Colon (tissue), 2 donors: ENCODE data around the gene TCF19.
"Not testable (repeated sequence)": the region's sequence is repeated elsewhere in the genome, so short reads cannot be mapped to it uniquely, and the experiment has no call there.

Experiments used
- FAIRE-seq: peaks from 2 replicates; lab custom pipeline; 2012; peaks lifted over from hg19 to GRCh38; lab: Jason Lieb, UNC
- donor health status: control.
- donor health status: control.

Gene TCF19

DNA sequence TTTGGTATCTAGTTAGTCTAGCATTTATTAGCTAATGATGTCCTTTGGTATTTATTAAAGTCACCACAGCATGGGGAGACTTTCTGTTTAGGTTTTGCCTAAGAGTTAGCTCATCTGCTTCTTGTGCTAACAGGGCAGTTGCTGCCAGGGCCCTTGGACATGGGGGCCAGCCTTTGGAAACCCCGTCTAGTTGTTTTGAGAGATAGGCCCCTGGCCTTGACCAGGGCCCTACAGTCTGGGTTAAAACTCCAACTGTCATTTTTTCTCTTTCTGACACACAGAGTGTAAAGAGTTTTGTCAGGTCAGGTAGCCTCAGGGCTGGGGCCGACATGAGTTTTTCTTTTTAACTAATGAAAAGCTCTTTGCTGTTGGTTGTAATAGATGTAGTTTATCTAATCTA lies 24.9 kb downstream of the TCF19 start:
- FAIRE-seq = not testable (repeated sequence)

DNA sequence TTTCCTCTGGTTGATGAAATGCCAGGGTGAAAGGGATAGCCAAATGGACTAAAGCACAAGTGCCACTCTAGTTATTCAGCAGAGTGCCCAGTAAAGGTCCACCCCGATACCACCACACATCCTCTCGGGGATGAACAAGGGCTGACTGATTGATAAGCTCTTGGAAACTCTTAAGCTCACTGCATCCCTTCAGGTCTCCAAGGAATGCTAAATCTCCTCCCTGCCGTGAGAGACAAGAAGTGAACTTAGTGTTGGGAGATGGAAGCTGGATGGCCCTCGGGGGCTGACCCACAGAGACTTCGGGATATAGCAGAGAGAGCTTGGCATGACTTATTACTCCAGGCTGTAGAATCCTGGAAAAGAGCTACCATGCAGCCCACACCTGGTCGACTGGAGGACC lies 25.5 kb downstream of the TCF19 start:
- not testable (repeated sequence) for FAIRE-seq

GRCh38 chr6:31185695-31186051 lies 27.3 kb downstream of the TCF19 start:
- FAIRE-seq = not testable (repeated sequence)

DNA sequence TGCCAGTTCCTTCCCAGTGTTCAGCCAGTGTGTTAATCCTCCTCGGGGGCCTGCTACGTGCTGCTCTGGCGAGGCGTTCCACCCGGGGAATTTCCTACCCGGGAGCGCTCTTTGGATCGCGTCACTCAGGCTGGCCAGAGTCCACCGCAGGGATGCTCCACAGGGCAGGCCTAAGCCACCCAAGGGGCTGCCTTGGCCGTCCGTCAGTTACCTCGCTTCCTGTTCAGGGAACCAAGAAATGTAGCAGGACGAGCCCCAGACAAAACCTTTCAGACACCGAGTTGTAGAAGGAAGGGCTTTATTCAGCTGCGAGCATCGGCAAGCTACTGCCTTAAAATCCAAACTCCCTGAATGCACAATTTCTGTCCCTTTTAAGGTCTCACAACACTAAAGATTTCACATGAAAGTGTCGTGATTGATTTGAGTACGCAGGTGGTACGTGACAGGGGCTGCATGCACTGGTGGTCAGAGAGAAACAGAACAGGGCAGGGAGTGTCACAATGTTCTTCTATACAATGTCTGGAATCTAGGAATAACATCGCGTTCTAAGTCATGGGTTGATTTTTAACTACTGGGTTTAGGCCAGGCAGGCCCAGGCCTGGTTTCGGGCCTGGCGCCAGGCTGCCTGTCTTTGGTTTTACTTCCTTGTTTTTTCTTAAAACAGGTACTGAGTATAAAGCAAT lies 27.8 kb downstream of the TCF19 start:
- FAIRE-seq = no peak

GRCh38 chr6:31187780-31188194 lies 29.4 kb downstream of the TCF19 start:
- FAIRE-seq = no peak

DNA sequence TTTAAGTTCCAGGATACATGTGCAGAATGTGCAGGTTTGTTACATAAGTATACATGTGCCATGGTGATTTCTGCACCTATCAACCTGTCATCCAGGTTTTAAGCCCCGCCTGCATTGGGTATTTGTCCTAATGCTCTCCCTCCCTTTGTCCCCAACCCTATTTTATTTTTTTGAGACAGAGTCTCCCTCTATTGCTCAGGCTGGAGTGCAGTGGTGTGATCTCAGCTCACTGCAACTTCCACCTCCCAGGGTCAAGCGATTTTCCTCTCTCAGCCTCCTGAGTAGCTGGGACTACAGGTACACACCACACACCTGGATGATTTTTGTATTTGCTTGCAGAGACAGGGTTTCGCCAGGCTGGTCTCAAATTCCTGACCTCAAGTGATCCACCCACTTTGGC lies 30.8 kb downstream of the TCF19 start:
- FAIRE-seq = not testable (repeated sequence)

DNA sequence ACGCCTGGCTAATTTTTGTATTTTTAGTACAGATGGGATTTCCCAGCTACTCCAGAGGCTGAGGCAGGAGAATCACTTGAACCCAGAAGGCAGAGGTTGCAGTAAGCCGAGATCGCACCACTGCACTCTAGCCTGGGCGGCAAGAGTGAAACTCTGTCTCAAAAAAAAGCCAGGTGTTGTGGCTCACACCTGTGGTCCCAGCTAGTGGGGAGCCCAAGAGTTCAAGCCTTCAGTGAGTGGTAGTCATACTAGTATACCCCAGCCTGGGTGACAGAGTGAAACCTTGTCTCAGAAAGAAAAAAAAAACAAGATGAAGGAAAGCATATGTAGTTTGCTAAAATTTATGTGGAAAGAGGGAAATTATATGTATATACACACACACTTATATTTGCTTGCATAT lies 32.1 kb downstream of the TCF19 start:
- FAIRE-seq = no peak

DNA sequence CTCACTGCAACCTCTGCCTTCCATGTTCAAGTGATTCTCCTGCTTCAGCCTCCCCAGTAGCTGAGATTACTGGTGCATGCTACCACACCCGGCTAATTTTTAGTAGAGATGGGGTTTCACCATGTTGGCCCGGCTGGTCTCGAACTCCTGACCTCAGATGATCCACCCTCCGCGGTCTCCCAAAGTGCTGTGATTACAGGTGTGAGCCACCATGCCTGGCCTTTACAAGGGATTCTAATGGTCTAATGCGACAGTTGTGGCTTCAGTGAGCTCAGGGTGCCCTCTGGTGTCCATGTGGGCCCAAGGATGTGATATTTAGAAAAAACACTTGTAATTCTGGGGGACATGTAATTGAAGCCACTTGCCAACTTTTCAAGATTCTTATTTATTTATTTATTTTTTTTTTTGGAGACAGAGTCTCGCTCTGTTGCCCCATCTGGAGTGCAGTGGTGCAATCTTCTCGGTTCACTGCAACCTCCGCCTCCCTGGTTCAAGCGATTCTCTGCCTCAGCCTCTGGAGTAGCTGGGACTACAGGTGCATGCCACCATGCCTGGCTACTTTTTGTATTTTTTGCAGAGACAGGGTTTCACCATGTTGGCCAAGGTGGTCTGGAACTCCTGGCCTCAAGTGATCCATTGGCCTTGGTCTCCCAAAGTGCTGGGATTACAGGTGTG lies 34.2 kb downstream of the TCF19 start:
- FAIRE-seq = not testable (repeated sequence)

GRCh38 chr6:31193206-31193605 lies 34.8 kb downstream of the TCF19 start:
- FAIRE-seq = no peak

GRCh38 chr6:31194061-31194834 lies 35.9 kb downstream of the TCF19 start:
- FAIRE-seq = no peak

- FAIRE-seq = not testable (repeated sequence)
Measured at GRCh38 chr6:31195308-31195979, 37.1 kb downstream of the TCF19 start.

- not testable (repeated sequence) for FAIRE-seq
Measured at GRCh38 chr6:31196251-31197022, 38.0 kb downstream of the TCF19 start.

GRCh38 chr6:31197559-31198305 lies 39.3 kb downstream of the TCF19 start:
- FAIRE-seq = no peak

DNA sequence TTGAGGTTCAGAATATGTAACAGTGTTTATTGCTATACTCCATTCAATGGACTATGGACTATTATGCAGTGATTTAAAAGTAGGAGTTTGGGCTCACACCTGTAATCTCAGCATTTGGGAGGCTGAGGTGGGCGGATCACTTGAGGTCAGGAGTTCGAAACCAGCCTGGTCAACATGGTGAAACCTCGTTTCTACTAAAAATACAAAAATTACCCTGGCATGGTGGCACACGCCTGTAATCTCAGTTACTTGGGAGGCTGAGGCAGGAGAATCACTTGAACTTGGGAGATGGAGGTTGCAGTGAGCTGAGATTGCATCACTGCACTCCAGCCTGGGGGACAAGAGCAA lies 40.7 kb downstream of the TCF19 start:
- FAIRE-seq = not testable (repeated sequence)

- no peak for FAIRE-seq
Measured at GRCh38 chr6:31202259-31203166, 44.1 kb downstream of the TCF19 start.

GRCh38 chr6:31203345-31203979 lies 45.1 kb downstream of the TCF19 start:
- peak; percentile 65 for FAIRE-seq

GRCh38 chr6:31204751-31205145 lies 46.4 kb downstream of the TCF19 start:
- FAIRE-seq = no peak

DNA sequence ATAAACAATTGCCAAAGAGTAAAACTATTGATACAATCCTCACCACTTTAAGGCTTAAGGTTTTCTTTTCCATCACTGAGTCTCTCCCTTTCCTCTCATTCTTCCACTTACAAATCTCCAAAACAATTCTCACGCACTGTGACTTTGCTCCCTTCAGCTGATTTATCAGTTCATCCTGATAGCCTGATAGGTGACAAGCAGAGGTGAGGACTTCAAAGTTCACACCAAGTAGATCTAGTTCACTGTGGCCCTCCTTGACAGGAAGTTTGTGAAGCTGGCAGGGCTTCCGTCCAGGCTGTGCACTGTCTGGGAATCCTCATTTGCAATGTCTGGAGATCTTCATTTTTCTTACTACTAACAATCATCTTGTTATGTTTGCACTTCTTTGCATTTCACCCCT lies 47.2 kb downstream of the TCF19 start:
- FAIRE-seq = no peak

GRCh38 chr6:31208506-31208905 lies 50.1 kb downstream of the TCF19 start:
- no peak for FAIRE-seq

DNA sequence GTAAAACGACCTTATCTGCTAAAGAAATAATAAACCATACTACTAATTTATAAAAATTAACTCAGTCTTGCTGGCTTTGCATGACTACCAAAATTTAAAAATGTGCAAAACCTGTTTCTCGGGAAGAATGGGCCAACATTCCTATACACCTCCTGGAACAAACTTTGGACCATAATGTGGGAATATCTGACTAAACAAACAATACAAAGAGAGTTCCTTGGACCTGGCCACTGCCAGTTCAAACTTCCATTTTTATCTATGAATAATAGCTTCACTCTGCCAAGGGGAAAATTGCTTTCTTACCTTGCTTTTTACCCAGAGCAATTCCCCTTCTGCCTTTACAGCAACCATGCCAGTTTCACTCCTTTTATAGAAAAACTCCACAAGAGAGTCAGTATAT lies 50.7 kb downstream of the TCF19 start:
- FAIRE-seq = no peak
